Measurements from ENCODE around the gene DNAJB1. TPM values are rescaled to one million over a fixed set of nuclear protein-coding genes. Genes with fewer than 3 reads are reported as not detected.
"Not testable (repeated sequence)": the region's sequence is repeated elsewhere in the genome, so short reads cannot be mapped to it uniquely, and the experiment has no call there.

DNAJB1 gene
- polyA plus RNA-seq, 1 experiment = 88.3 TPM

DNA sequence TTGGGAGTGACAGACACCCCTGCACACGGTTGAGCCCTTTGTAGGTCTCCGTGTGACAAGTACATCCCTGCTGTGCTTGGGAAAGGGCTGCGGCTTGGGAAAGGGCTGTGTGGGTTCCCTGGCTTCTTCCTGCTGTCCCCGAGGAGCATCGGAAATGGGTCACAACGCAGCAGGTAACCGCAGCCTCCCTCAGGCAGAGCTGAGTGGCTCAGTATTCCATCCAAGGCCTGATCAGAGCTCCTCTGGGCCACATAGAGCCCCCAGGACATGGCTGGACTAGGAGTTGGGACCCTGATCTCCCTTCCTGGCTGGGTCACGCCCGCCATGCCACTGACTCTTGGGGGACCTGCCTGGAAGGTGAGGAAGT lies 27.5 kb upstream of the DNAJB1 start:
- Histone ChIP-seq H3K4me3 (ENCODE audit: low read depth, low read length) (no peak overlapping the region), H3K27me3 (ENCODE audit: control insufficient read depth, insufficient read depth, low read length) (no peaks in the 10 kb centered on the region), H3K9me3 (ENCODE audit: control insufficient read depth, insufficient read depth, low read length) (no peaks in the 10 kb centered on the region; the same call in 1 of the 2 replicates), H3K27ac (ENCODE audit: low read depth, low read length) (no peak overlapping the region)
- TF ChIP-seq, protein P1, sequence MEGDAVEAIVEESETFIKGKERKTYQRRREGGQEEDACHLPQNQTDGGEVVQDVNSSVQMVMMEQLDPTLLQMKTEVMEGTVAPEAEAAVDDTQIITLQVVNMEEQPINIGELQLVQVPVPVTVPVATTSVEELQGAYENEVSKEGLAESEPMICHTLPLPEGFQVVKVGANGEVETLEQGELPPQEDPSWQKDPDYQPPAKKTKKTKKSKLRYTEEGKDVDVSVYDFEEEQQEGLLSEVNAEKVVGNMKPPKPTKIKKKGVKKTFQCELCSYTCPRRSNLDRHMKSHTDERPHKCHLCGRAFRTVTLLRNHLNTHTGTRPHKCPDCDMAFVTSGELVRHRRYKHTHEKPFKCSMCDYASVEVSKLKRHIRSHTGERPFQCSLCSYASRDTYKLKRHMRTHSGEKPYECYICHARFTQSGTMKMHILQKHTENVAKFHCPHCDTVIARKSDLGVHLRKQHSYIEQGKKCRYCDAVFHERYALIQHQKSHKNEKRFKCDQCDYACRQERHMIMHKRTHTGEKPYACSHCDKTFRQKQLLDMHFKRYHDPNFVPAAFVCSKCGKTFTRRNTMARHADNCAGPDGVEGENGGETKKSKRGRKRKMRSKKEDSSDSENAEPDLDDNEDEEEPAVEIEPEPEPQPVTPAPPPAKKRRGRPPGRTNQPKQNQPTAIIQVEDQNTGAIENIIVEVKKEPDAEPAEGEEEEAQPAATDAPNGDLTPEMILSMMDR (IDR thresholded peaks at IDR 0.05; ENCODE audit: low read depth, low read length) = no peak
- no peak for DNase-seq (ENCODE audit: low read depth, low spot score)
- POLR2A ChIA-PET = interaction anchor here (0.9 kb wide), 1 partner anchor 11 kb away, joined by 4 read pairs; no protein-coding TSS in a partner anchor
- CTCF ChIA-PET = interaction anchor here (1.3 kb wide), 1 partner anchor 12 kb away, joined by 4 read pairs; no protein-coding TSS in a partner anchor

DNA sequence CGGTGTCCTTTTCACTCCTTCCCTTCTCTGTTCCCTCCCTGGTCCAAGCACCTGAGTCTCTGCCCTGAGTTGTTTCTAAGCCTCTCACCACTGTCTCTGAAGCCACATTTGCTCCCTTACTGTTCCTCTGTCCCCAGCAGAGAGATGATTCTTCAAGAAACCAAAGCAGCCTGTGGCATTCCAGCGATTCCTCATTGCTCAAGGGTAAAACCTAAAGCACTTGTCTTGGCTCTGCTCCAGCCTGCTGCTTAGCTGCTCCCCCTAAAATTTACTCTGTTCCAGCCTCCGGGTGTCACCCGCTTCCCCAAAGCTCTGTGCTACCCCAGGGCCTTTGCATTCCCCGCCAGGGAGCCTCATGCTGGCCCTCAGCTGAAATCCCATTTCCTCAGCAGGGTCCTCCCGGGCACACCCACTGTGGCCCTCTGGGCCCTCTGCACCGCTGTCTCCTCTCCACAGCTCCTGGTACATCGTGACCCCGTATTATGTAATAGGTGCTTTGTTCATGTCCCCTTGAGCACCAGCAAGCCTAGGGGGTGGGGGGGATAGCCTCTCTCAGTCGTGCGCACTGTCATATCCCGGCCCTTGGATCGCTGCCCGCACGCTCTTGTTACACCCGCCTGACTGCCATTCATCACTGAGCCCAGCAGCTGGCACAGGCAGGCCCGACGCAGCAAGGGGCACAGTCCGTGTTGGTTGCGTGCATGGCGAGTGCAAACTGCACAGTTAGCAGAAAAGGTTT lies 26.9 kb upstream of the DNAJB1 start:
- no peak overlapping the region for H3K4me3 ChIP-seq (ENCODE audit: low read depth, low read length)
- CTCF ChIA-PET = interaction anchor here (1.3 kb wide), 1 partner anchor 12 kb away, joined by 4 read pairs; no protein-coding TSS in a partner anchor
- no peaks in the 10 kb centered on the region for H3K27me3 ChIP-seq (ENCODE audit: control insufficient read depth, insufficient read depth, low read length)
- H3K9me3 ChIP-seq (ENCODE audit: control insufficient read depth, insufficient read depth, low read length) = no peaks in the 10 kb centered on the region; the same call in 1 of the 2 replicates
- no peak for DNase-seq (ENCODE audit: low read depth, low spot score)
- TF ChIP-seq, protein P1 (IDR thresholded peaks at IDR 0.05; ENCODE audit: low read depth, low read length) = no peak
- no peak overlapping the region for H3K27ac ChIP-seq (ENCODE audit: low read depth, low read length)
- POLR2A ChIA-PET = interaction anchor here (0.9 kb wide), 1 partner anchor 12 kb away, joined by 4 read pairs; no protein-coding TSS in a partner anchor

DNA sequence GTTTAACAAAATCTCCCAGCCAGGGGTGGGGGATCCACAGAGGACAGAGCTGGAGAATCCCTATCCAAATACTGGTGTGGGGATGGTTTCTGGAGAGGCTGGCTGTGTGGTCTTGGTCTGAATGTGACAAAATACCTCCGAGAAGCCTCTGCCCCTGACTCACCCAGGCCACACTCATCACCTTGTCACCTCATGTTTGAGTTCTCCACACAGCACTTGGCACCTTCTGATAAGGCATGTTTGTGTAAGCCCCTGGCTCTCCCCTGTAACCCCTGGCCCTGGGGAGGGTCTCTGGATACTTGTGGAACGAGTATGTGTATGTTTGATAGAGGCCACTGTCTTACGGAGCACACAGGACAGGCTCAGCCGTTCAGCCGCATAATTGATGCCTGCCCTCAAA lies 25.9 kb upstream of the DNAJB1 start:
- no peak overlapping the region for H3K27ac ChIP-seq (ENCODE audit: low read depth, low read length)
- no peaks in the 10 kb centered on the region; the same call in 1 of the 2 replicates for H3K9me3 ChIP-seq (ENCODE audit: control insufficient read depth, insufficient read depth, low read length)
- no peak overlapping the region for H3K4me3 ChIP-seq (ENCODE audit: low read depth, low read length)
- TF ChIP-seq, protein P1 (IDR thresholded peaks at IDR 0.05; ENCODE audit: low read depth, low read length) = no peak
- CTCF ChIA-PET = interaction anchor here (0.7 kb wide), 1 partner anchor 22 kb away, joined by 3 read pairs; no protein-coding TSS in a partner anchor
- H3K27me3 ChIP-seq (ENCODE audit: control insufficient read depth, insufficient read depth, low read length) = no peaks in the 10 kb centered on the region
- POLR2A ChIA-PET = no interaction called here
- no peak for DNase-seq (ENCODE audit: low read depth, low spot score)

DNA sequence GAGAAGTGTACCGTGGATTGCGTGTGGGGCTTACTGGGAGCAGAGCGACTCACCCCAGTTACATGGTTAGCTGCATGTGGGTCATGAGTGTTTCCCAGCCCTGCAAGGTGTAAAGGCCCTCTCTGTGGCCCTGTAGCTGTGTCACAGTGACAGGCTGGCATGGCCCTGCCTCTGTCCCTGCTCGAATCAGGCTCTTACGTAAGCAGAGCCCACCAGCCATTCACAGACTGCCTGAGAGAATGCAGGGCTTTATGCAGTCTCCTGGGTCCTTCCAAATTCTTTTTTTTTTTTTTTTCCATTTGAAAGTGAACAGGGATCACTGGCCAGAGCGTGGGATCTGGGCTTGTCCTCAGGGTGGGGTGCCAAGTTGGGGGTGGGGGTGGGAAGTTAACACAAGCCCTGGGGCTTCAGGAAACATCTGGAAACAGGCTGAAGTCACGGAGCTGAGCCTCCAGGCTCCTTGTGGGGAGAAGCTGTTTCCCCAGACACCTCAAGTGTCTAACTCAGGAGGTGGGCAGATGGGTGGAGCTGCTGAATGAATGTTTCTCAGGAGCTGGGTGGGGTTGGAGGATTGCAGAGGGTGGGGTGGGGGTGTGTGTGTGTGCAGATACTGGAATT lies 24.6 kb upstream of the DNAJB1 start:
- DNase-seq (ENCODE audit: low read depth, low spot score) = no peak
- ChIA-PET POLR2A (no interaction called here), CTCF (interaction anchor here (0.6 to 1.5 kb wide), 3 partner anchors 14 to 420 kb away, joined by 4 to 8 read pairs (median 5); no protein-coding TSS in a partner anchor)
- TF ChIP-seq, protein P1 (IDR thresholded peaks at IDR 0.05; ENCODE audit: low read depth, low read length) = no peak
- H3K27ac ChIP-seq (ENCODE audit: low read depth, low read length) = no peak overlapping the region
- H3K27me3 ChIP-seq (ENCODE audit: control insufficient read depth, insufficient read depth, low read length) = no peaks in the 10 kb centered on the region
- H3K9me3 ChIP-seq (ENCODE audit: control insufficient read depth, insufficient read depth, low read length) = no peaks in the 10 kb centered on the region; the same call in 1 of the 2 replicates
- H3K4me3 ChIP-seq (ENCODE audit: low read depth, low read length) = no peak overlapping the region

DNA sequence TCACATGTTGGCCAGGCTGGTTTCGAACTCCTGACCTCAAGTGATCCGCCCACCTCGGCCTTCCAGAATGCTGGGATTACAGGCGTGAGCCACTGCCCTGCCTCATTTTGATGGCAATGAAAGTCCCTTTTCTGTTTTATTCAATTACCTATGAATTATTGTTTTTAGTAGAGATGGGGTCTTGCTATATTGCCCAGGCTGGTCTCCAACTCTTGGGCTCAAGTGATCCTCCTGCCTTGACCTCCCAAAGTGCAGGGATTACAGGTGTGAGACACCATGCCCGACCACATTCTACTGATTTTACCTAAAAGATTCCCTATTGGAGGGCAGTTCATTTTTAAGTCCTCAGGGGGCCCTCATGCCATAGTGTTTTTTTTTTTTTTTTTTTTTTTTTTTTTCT lies 23.8 kb upstream of the DNAJB1 start:
- DNase-seq (ENCODE audit: low read depth, low spot score); H3K9me3 ChIP-seq (ENCODE audit: control insufficient read depth, insufficient read depth, low read length); H3K4me3 ChIP-seq (ENCODE audit: low read depth, low read length); H3K27me3 ChIP-seq (ENCODE audit: control insufficient read depth, insufficient read depth, low read length); POLR2A ChIA-PET; H3K27ac ChIP-seq (ENCODE audit: low read depth, low read length): not testable (repeated sequence)
- CTCF ChIA-PET = interaction anchor here (0.6 to 1.5 kb wide), 2 partner anchors 14 to 419 kb away, joined by 5 to 8 read pairs; no protein-coding TSS in a partner anchor
